ENCODE results near the gene AMN.

Gene AMN

DNA sequence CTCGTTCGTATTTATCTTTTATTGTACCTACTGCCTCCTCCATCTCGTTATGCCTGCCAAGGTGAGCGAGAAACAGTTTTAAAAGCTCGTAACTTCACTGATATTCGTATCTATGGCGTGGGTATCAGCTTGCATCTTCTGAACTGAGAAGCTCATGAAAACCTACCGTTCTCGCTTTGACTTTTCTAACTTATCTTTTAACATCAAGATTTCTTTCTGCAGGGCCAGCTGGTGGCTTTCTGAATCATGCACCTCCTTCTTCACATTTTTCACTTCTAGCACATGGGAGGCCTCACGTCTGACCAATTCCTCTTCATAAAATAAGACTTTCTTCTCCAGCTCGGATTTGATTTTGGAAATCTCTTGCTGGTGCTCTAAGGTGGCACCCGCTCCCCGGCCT lies 45.8 kb downstream of the AMN start:
- TF ChIP-seq TAF1 (IDR thresholded peaks at IDR 0.05; ENCODE audit: borderline replicate concordance, insufficient read depth, low read length), result no peak

DNA sequence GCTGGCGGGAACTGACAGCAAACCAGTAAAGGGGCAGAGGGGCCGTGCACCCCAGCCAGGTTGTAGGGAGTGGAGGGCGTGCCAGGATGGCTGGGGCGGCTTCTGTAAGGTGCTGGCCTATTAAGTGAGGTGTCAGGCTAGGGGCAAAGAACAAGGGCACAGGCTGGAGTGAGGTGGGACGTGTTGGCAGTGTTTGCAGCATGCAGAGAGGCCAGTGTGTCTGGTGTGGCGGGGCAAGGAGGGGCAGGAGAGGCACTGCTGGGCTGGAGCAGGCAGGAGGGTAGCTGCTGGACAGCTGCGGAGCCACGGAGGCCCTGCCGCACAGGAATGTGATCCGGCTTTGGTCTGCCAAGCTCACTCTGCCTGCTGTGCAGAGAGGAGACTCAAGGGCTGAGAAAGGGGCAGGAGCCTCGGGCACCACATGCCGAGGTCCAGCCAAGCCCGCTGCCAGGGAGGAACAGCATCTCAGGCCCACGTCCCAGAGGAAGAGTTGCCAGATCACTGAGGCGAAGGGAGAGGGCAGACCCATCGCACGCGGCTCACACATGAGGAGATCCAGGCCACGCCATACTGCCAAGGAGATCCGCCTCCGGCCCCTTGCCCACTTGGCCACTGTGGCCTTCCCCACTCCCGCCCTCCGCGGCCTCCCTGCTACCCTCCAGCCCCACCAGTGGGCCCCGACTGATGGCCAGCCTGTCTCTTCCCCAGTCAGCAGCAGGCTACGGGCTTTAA lies 46.8 kb downstream of the AMN start:
- TF ChIP-seq, protein P1, sequence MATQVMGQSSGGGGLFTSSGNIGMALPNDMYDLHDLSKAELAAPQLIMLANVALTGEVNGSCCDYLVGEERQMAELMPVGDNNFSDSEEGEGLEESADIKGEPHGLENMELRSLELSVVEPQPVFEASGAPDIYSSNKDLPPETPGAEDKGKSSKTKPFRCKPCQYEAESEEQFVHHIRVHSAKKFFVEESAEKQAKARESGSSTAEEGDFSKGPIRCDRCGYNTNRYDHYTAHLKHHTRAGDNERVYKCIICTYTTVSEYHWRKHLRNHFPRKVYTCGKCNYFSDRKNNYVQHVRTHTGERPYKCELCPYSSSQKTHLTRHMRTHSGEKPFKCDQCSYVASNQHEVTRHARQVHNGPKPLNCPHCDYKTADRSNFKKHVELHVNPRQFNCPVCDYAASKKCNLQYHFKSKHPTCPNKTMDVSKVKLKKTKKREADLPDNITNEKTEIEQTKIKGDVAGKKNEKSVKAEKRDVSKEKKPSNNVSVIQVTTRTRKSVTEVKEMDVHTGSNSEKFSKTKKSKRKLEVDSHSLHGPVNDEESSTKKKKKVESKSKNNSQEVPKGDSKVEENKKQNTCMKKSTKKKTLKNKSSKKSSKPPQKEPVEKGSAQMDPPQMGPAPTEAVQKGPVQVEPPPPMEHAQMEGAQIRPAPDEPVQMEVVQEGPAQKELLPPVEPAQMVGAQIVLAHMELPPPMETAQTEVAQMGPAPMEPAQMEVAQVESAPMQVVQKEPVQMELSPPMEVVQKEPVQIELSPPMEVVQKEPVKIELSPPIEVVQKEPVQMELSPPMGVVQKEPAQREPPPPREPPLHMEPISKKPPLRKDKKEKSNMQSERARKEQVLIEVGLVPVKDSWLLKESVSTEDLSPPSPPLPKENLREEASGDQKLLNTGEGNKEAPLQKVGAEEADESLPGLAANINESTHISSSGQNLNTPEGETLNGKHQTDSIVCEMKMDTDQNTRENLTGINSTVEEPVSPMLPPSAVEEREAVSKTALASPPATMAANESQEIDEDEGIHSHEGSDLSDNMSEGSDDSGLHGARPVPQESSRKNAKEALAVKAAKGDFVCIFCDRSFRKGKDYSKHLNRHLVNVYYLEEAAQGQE (IDR thresholded peaks at IDR 0.05; ENCODE audit: insufficient read depth in 1 of 2, low read depth in 2 of 2, low read length in 2 of 2), result no peak
- TF ChIP-seq SIN3A (IDR thresholded peaks at IDR 0.05; ENCODE audit: borderline replicate concordance, insufficient read depth, low read length) (no peak), FOXP2 (optimal IDR thresholded peaks at IDR 0.05; ENCODE audit: borderline replicate concordance, extremely low read depth, extremely low read length, insufficient read depth) (no peak), TAF1 (IDR thresholded peaks at IDR 0.05; ENCODE audit: borderline replicate concordance, insufficient read depth, low read length) (no peak), POLR2AphosphoS5 (IDR thresholded peaks at IDR 0.05; ENCODE audit: low read depth, low read length) (no peak)

DNA sequence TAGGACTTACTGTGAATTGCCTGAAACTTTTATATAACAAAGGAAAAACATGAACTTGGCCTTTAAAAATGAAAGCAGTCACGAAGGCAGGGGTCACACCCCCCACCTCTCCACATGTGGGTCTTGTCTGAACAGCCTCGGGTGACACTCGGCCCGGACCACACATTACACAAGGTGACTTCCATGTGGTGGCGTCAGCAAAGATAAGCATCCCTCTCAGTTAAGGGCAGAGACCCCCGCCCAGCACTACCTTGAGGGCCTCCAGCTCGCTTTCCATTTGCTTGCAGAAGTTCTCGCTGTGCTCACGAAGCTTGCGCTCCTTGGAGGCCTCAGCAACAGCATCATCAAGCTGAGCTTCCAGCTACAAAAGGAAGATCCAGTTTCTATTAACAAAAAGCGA lies 47.4 kb downstream of the AMN start:
- no peak for TF ChIP-seq POLR2AphosphoS5 (IDR thresholded peaks at IDR 0.05; ENCODE audit: low read depth, low read length)
- TF ChIP-seq FOXP2 (optimal IDR thresholded peaks at IDR 0.05; ENCODE audit: borderline replicate concordance, extremely low read depth, extremely low read length, insufficient read depth), result no peak
- TF ChIP-seq SIN3A (IDR thresholded peaks at IDR 0.05; ENCODE audit: borderline replicate concordance, insufficient read depth, low read length), result no peak
- no peak for TF ChIP-seq TAF1 (IDR thresholded peaks at IDR 0.05; ENCODE audit: borderline replicate concordance, insufficient read depth, low read length)
- TF ChIP-seq, protein P1 (IDR thresholded peaks at IDR 0.05; ENCODE audit: insufficient read depth in 1 of 2, low read depth in 2 of 2, low read length in 2 of 2), result no peak

DNA sequence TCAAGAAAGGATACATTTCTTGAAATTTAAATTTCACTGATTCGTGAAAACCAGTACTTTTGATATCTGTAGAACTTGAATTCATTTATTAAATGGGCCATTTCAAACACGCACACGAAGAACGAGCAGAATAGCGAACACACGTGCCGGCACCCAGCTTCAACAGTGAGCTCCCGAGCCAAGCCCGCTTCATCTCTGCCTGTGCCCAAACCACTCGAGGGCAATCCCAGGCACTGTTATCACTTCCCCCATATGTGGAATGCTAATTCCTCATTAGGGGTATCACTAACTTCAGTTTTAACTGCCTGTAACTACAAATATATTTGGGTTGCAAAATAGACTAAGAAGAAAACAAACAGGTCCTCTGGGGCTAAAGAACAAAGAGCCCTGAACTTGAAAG lies 48.0 kb downstream of the AMN start:
- TF ChIP-seq TAF1 (IDR thresholded peaks at IDR 0.05; ENCODE audit: borderline replicate concordance, insufficient read depth, low read length) (no peak), SIN3A (IDR thresholded peaks at IDR 0.05; ENCODE audit: borderline replicate concordance, insufficient read depth, low read length) (no peak), POLR2AphosphoS5 (IDR thresholded peaks at IDR 0.05; ENCODE audit: low read depth, low read length) (no peak), FOXP2 (optimal IDR thresholded peaks at IDR 0.05; ENCODE audit: borderline replicate concordance, extremely low read depth, extremely low read length, insufficient read depth) (no peak)
- TF ChIP-seq, protein P1 (IDR thresholded peaks at IDR 0.05; ENCODE audit: insufficient read depth in 1 of 2, low read depth in 2 of 2, low read length in 2 of 2), result no peak

DNA sequence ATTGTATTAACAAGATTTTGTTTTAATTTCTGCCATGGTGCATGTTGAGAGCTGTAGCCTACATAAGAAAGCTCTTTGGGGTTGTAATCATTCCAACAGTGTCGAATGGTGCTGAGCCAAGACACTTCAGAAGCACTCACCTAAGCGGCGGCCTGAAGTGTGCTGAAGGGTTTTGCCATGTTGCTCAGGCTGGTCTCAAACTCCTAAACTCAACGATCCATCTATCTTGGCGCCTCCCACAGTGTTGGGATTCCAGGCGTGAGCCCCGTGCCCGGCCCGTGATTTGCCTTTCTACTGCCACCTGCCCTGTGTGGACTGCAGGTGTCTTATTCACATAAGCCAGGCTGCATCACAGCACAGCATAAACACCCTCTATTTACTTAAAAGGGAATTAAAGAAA lies 48.9 kb downstream of the AMN start:
- TF ChIP-seq TAF1 (IDR thresholded peaks at IDR 0.05; ENCODE audit: borderline replicate concordance, insufficient read depth, low read length) (no peak), SIN3A (IDR thresholded peaks at IDR 0.05; ENCODE audit: borderline replicate concordance, insufficient read depth, low read length) (no peak), FOXP2 (optimal IDR thresholded peaks at IDR 0.05; ENCODE audit: borderline replicate concordance, extremely low read depth, extremely low read length, insufficient read depth) (no peak), POLR2AphosphoS5 (IDR thresholded peaks at IDR 0.05; ENCODE audit: low read depth, low read length) (no peak)
- TF ChIP-seq, protein P1 (IDR thresholded peaks at IDR 0.05; ENCODE audit: insufficient read depth in 1 of 2, low read depth in 2 of 2, low read length in 2 of 2), result no peak

Measured in PFSK-1 (cell line).